Stimulated activated CD4-positive, alpha-beta T cell treated with anti-CD3 and anti-CD28 coated beads, Interleukin-15, amount 100 ng/mL, for 1 hour (primary cell): ENCODE data around the gene ASPM.
A peak's percentile ranks its signal among the peaks of the same experiment; 100 is the strongest.

Experiments used
- DNase-seq, 2 donors: peaks; one replicate each; pipeline ENCODE4 v3.0.0-alpha.2; 2020; ENCODE audit warnings: low read depth in 1 of 2, low spot score in 1 of 2

ASPM gene

DNA sequence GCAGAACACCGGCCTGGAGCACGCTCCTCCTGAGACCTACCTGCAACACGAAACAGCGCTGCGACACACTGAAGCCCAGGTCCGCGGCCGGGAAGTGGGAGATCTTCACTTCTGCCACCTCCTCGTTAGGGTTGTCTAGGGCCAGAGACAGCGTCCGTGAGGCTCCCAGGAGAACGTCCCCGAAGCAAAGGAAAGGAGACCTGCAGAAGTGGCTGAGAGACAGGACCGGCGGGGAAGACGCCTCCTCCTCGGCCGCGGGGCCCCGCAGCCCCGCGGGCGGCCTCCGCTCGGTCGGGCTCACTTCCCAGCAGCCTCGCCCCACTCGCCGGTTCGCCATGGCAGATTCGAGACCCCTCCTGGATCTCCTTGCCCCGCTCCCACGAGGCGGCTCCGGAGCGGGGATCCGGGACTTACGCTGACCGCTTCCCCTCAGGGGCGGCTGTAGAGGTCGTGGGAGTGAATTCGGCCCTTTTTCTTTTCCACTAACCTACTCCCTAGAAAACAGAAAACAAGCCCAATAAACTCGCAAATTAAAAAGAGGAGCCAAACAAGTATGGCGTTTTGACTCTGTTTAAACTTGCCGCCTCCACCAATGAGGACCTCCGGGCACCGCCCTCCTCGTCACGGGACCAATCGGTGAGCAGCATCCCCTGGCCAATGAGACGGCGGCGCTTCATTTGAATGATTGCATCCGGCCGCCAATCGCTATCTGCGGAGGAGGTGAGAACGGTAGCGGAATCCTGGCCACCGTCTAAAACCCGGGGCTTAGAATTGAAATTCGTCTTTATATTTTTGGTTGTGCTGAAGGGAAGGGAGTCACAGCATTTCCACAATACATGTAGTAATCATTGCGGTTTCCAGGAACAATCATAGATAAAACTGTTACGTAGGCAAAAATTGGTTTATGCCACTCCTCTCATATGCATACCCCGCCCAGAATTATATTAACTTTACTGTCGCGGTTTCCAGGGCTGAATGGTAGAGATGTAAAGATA is at the start of gene ASPM:
TSS of gene ASPM (minus strand) at position 569 of the 995 bp plus-strand sequence. CDS start at position 337, 232 bp downstream.
- peak; percentile 84 to 87 for DNase-seq

- no peak for DNase-seq
These were observed 48.6 kb upstream of the ASPM start for GRCh38 chr1:197195100-197195499.

- DNase-seq: no peak
These were observed 37.7 kb upstream of the ASPM start for GRCh38 chr1:197184190-197184589.

- DNase-seq: no peak
These were observed 36.8 kb upstream of the ASPM start for GRCh38 chr1:197183195-197183748.

- DNase-seq: no peak
These were observed 36.2 kb upstream of the ASPM start for GRCh38 chr1:197182716-197183115.

GRCh38 chr1:197181982-197182381 is 35.5 kb upstream of the ASPM start:
- DNase-seq: no peak

DNA sequence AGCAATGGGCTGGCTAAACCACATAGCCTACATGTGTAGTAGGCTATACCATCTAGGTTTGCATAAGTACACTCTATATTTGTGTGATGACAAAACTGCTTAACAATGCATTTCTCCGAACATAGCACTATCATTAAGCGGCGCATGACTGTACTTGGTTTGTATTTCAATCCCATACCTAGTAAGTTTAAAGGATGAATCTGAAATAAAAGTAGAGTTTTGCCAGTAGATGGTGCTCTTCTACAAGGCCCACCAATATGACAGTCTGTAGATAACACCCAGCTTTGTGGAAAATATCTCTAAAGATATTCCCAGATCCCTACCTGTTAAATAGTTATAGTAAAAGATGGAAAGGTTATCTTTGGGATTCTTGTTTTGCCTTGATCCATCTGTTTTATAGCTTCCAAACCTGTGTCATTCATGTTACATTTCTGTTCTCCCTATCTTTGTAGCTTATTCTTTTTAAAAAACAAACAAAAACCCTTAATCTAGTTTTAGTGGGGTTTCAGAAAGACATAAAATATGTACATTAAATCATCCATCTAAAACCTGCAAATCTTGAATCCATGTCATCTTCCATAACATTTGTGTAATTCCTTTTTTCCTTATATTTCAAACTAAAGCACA is 33.9 kb upstream of the ASPM start:
- no peak for DNase-seq

DNA sequence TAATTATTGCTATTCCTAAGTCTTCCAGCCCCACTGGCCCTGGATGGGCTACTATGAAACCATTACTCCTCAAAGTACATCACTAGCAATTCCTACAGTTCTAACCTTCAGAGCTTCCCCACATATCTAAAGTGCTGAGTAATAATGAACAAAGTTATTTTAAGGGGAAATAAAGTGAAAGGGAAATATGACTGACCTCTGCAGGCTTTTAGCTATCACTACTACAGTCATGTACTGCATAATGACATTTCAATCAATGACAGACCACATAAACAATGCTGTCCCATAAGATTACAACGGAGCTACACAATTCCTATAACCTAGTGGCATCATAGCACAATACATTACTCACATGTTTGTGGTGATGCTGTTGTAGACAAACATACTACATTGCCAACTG is 32.5 kb upstream of the ASPM start:
- no peak for DNase-seq

- DNase-seq: no peak
These were observed 28.3 kb upstream of the ASPM start for GRCh38 chr1:197174818-197175217.

DNA sequence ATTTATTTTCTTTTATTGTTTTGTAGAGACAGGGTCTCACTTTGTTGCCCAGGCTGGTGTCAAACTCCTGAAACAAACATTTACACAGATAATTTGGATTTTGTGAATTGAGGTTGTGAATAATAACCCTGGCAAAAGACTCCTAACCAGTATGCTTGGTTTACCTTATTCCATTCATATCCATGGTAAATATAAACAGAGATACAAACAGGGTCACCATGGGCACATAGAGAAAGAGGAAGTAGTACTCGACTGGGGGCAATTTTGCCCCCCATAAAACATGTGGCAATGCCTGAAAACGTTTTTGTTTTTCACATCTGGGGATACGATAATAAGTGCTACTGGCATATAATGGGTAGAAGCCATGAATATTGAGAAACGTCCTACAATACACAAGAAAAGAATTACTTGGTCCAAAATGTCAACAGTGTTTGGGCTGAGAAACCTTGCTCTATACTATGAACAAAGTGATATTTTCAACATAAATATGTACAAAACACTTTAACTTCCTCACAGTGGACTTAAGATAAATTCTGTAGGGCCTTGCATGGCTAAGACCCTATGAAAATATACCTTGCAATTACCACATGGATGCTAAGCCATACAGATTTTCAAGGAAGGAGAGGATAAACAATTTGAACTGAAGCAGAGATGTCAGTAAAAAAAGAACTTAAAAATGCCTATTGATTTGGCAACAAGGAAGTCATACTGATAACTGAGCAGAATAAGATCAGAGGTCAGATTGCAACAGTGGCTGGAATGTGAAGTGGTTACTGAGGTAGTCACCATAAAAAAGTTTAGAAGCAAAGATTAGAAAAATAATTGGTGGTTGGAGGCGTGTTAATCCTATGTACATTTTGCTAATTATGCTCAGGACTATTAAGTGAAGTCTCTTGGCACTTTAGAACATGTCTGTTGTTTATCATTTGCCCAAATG is 27.4 kb upstream of the ASPM start:
- DNase-seq: no peak

- DNase-seq: no peak
These were observed 25.1 kb upstream of the ASPM start for GRCh38 chr1:197171531-197171930.

DNA sequence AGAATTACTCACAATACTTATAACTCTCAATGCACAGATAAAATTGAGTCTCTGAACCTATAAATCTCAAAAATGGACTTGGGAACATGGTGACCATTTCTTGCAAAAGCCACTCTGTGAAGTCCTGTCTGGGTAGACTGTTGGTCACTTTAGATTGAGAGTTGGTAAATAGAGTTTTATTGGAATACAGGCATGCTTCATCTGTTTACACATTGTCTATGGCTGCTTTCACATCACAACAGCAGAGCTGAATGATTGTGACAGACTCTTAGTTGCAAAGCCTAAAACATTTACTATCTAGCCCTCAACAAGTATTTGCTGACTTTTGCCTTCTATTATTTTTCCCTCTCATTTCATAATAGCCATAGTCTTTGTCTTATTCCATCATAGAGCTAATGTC is 24.1 kb upstream of the ASPM start:
- no peak for DNase-seq

DNA sequence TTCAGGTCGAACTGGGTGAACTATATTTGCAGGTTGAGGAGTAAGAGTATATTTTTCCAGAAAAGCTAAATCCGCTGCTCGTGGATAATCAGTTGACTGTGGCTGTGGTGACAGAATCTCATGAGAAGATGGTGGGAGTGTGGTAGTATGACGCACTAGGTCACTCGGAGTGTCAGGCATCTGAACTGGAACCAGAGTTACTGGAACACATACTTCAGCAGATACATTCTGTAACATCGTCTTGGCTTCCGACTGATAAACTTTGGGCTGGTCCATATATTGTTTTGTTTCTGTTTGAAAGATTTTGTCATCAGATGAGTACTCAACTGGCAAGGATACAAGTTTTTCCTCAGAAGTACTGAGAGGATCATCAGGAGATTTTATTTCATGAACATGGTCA is 13.0 kb upstream of the ASPM start:
- no peak for DNase-seq

- DNase-seq: no peak
These were observed 10.2 kb upstream of the ASPM start for GRCh38 chr1:197156692-197157091.

DNA sequence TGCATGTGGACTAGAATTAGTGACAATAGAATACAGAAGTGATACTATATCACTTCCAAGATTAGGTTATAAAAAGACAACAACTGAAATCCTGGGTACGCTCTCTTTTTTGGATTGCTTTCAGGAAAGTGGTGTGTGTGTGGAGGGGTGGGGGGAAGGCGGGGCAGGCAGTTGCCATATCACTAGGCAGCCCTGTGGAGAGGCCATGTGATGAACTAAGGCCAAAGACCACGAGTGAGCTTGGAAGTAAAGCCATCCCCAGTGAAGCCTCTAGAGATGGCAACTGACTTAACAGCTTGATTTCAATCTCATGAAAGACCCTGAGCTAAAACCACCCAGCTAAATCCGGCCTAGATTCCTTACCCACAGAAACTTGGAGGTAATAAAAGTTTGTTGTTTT is 6.2 kb upstream of the ASPM start:
- no peak for DNase-seq

DNA sequence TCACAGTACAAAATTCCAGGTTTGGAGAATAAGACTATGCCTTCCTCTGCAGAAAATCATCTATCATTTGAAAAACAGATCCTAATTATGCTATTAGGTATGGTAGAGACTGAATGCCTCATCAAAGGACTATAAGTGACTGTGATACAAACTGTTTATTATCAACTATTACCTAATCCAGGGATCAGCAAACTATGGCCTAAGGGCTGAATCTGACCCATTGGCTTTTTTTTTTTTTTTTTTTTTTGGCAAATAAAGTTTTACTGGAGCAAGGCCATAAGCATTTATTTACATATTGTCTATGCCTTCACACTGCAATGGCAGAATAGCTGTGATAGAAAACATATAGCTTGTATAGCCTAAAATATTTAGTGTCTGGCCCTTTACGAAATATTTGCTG is 4.7 kb upstream of the ASPM start:
- DNase-seq: no peak

DNA sequence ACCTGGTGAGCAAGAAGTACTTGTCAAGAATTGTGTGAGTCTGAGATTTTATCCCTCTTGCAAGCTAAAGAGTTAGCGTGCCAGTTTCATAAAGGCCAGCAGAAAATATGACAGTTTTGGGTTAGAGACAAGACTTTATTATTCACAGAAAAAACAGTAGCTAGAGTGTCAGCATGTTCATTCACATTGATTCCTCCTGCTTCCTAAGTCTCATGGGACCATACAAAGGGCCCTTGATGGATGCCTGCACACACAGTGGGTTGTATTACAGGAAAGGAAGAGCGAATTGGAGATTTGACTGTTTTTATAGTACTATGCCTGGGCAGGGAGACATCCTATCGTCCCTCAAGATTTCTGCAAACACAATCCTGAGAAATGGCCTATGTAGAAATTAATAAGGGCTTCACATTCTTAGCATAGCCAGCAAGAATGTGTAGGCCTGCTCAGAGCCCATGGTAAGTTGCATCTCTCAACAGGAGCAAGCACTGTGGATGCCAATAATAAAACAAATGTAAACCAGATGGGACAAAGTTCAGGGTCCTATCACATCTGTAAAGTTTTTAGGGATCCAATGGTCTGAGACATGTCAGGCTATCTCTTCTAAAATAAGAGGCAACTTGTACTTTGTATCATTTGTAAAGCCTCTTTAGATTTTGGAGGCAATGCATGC is 4.0 kb upstream of the ASPM start:
- DNase-seq: no peak

GRCh38 chr1:197149340-197149739 is 2.9 kb upstream of the ASPM start:
- no peak for DNase-seq

GRCh38 chr1:197145446-197146024 is 934 bp downstream of the ASPM start:
- DNase-seq: no peak
